Left hindlimb (tissue), 1 donor: ENCODE measurements around the gene STK38L.

ENCODE experiments used
- DNase-seq: peaks from one replicate; pipeline ENCODE4 v3.0.0-alpha.2; 2018

STK38L gene

DNA sequence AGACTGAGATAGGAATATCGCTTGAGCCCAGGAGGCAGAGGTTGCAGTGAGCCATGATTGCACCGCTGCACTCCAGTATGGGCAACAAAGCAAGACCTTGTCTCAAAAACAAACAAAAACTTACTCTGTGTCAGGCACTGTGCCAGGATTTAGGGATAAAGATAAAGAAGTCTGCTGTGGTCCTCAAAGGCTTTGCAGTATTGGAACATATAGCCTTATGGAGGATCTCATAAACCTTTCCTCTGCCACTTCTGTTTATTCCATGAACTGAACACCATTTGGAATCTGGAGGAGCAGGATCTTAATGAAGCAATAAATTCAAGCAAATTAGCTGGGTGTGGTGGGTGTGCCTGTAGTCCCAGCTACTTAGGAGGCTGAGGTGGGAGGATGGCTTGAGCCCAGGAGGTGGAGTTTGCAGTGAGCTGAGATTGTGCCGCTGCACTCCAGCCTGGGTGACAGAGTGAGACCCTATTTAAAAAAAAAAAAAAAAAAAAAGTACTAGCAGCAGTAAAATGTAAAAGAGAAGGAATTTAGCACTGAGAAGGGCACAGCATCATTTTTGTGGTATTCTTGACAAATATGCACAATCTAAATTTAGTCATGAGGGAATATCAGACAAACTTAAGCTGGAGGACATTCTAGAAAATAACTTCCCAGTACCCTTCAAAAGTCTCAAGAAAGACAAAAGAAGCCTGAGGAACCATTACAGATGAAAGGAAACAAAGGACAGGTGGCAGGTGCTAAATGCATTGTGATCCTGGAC, 115.7 kb downstream of the STK38L start:
- DNase-seq, result no peak

DNA sequence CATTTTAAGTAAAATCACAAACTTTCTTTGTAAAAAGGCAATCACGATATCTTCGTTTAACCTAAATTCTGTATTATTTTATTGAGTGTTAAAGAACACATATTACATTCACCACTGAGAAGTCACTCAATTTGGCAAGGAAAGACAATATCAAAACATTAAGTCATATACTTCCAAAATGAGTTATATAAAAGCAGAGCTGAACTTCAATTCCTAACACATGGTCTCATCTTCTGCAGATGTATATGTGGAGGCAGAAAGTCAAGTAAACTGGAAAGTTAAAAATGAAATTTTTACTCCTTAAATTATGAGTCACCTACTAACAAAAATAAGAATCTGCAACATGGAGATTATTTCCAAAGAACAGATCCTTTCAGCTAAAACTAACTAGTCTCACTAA, 117.3 kb downstream of the STK38L start:
- no peak for DNase-seq

DNA sequence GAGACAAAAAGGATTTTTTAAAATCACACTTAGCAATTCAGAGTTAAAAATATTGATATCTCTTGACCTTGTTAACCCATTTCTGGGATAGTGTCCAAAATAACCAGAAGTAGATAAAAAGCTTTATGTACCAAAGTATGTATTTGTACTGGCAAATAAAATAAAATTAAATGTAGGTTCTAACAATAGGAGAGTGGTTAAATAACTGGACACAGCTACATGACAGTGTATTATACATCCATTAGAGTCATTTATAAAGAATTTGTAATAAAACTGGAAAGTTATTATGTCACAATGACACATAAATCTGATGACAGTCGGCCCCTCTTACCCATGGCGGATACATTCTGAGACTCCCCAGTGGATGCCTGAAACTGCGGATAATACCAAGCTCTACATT, 122.5 kb downstream of the STK38L start:
- no peak for DNase-seq

DNA sequence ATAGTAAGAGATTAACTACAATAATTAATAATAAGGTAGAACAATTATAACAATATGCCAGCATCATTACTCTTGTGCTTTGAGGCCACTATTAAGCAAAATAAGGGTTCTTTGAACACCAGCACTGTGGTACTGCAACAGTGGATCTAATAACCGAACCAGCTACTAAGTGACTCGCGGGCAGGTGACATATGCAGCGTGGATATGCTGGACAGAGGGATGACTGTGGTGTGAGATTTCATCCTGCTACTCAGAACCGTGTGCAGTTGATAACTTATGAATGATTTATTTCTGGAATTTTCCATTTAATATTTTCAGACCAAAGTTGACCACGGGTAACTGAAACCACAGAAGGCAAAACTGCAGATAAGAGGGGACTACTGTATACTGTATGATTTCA, 123.0 kb downstream of the STK38L start:
- no peak for DNase-seq
